ENCODE measurements around the gene SYT1. TPM values are rescaled to one million over a fixed set of nuclear protein-coding genes. Genes with fewer than 3 reads are reported as not detected.

SYT1 gene
- polyA plus RNA-seq, 10 donors = 1.2 to 2.6 (median 1.7) TPM

DNA sequence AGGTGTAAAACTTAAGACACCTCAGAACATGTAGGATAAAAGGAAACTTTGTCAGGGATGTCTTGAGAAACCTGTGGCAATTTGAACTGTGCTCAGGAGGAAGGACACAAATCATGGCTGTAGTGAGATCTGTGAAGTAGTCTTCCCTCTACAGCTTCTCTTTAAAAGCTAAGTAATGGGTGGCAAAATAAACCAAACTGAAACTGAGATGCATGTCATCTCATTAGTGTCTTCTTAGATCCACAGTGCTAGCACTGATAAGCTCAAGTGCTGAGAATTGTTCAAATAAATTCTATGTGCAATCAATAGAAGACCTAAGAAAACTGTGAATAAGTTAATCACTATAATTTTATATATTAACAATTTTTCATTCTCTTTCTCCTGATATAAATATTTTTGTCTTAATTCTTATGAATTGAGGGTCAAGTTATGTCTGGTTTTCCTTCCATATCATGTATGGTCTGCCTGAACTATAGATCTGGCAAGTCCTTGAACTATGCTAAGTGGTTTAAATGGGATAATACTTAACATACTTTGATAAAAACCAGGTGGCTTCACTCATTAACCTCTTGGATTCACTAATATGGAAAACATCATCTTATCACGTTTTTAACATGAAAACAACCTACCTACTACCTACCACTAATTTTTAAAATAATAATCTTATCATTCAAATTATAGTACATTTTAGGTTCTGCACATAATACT is 27.2 kb downstream of the SYT1 start:
- no peak for DNase-seq

DNA sequence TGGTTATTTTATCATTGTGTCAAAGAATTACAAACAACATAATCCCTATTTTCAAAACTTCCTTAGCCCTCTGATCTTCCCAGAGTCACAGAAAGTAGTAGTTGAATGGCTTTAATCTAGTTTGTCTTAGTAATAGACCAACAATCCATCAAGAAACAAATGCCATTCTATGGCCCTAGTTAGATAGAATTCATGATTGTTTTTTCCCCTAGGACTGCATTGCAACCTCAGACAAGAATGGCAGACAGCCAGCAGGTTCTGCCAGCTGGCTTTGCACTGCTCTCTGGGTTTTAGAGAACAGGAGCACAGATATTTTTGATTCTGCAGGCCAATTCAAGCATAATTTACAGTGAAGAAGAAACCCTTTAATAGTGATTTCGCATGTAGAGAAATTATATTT is 33.8 kb downstream of the SYT1 start:
- DNase-seq = peak; percentile 27 to 50 (median 39)

DNA sequence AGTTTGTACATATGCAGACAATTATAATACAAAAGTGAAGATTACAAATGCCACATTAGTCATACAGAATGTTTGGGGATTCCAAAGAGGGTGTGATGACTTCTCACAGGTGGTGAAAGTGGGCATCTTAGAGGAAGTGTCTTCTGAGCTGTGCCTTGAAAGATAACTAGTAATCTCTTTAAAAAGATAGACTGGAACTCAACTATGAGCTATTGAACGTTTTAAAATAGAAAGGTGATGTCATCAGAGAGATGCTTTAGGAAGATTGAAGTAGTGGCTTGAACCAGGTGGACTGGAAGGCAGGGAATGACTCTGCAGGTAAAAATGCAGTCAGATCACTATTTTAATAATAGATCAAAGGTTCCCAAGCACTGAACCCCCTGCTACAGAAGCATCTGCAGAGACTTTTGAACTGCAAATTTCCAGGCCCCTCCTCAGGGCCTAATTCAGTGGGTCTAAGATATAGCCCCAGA is 50.3 kb downstream of the SYT1 start:
- DNase-seq = no peak

DNA sequence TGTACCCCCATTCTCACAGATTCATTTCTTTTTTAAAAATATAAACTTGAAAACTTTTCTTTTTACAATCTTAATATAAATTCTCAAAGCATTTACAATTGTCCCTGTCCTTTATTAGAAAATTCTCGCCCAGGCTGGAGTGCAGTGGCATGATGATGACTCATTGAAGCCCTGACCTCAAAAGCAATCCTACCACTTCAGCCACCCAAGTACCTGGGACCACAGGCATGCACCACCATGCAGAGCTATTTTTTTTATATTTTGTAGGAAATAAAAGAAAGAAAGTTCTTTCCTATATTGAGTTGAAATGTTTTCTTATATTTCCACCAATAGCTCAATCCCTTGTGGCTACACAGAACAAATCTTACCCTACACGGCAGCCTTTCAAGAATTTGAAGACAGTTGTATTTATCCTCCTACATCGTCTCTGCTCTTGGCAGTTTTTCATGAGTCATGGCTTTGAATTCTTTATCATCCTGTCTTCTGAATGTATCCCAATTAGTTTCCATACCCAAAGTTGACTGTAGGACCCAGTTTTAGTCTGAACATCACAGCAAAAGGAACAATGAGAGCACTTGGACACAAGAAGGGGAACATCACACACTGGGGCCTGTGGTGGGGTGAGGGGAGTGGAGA is 52.4 kb downstream of the SYT1 start:
- no peak for DNase-seq

DNA sequence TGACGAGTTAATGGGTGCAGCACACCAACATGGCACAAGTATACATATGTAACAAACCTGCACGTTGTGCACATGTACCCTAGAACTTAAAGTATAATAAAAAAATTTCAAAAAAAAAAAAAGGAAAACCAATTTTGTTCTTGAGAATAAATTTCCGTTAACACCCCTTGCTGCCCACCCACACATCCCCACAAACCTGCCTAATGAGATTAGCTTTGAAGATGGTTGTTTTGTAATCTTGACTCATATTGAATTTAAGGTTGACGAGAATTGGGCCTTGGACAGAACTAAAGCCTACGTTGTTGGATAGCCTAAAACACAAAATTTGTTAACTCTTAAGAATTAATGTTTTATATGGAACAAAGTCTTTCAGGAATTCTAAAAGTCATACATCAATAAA is 52.9 kb downstream of the SYT1 start:
- no peak for DNase-seq

DNA sequence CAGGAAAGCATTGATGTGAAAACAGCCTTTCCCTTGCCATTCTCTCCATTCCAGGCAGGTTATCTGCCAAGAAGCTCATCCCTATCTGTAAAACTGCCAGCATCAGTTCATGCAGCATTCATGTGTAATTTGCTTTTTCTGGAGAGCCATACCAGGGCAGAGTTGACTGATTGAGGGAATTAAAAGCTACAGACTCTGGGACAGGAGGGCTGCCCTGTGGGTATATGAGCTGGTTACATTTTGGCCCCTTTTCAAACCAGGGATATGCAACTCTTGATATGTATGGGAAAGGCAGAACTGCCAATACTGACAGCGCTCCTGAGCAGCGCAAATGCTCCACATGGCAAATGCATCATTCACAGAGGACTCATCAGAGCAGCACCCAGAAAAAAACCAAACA is 53.7 kb downstream of the SYT1 start:
- peak in 2 of 3 donors; percentile 22 to 36 for DNase-seq

DNA sequence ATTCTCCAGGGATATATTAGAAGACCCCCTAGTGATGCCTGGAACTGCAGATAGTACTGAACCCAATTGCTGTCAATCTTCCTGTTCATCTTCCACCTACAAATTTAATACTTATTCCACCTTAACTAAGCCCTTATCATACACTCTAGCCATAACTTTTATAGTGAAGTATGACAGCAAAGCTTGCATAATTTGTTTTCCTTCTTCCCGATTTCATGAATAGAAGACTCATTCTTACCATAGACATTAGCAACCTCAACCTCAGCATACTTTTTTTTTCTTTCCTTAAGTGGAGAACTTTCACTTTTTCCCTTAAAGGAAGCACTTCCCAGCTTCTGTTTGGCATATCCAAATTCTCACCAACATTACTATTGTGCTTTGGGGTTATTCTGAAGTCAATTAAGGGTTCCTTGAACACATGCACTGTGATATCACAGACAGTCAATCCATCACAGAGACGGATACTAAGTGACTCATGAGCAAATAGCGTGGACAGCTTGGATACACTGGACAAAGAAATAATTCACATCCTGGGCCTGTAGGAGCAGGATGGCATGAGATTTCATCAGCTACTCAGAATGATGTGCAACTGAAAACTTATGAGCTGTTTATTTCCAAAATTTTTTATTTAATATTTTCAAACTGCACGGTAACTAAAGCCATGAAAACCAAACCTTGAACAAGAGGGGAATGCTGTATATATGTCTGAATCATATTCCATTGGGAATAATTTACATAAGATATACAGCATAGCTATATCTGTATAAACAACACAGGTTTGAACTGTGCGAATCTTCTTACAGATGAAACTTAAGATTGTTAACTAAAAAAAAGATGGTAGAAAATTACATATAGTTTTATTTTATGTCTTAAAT is 63.9 kb downstream of the SYT1 start:
- peak in 1 of 3 donors; percentile 48 for DNase-seq

DNA sequence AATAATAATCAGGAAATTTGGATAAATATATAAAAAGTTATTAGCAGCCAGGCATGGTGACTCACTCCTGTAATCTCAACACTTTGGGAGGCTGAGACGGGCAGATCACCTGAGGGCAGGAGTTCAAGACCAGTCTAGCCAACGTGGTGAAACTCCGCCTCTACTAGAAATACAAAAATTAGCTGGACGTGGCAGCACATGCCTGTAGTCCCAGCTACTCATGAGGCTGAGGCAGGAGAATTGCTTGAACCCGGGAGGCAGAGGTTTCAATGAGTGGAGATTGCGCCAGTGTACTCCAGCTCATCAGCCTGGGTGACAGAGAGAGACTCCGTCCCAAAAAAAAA is 64.5 kb downstream of the SYT1 start:
- DNase-seq = no peak

DNA sequence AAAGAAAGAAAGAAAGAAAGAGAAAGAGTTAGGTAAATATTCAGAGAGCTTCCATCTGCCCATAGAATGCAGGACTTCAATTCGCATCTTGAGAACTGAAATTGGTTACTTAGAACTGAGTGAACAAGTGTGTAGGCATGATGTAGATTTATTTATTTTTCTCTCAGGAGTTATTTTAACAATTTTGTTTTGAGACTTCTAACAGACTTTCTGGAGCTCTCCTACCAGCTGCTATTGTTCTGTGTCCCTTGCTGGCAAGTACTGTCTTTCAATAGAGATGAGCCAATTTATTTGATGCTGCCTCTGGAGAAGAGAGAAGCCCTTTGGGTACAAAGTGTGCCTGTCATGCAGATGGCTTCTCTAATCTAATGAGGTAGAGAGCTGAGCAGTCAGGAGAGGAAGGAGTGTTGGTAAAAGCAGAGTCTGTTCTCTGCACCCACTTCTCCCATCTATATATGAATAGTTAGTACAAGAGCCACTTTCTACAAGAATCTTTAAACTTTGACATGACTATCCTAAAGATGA is 67.0 kb downstream of the SYT1 start:
- DNase-seq = no peak

DNA sequence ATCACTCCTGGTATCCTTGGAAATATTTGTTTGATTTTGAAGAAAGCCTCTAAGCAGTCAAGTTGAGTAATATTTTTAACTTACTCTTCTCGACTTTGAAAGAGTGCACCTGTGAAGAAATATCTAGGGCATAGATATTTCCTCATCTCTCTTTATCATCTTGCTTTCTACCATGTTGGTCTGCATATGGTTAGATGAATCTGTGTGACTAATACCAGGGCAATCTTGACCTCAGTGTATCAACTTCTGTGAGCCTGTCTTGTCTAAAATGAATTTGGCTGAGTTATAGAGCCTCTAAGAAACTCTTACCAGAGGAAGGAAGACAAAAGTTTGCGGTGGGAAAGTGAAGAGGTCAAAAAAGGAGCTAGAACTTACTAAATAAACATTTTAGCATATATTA is 68.4 kb downstream of the SYT1 start:
- no peak for DNase-seq

DNA sequence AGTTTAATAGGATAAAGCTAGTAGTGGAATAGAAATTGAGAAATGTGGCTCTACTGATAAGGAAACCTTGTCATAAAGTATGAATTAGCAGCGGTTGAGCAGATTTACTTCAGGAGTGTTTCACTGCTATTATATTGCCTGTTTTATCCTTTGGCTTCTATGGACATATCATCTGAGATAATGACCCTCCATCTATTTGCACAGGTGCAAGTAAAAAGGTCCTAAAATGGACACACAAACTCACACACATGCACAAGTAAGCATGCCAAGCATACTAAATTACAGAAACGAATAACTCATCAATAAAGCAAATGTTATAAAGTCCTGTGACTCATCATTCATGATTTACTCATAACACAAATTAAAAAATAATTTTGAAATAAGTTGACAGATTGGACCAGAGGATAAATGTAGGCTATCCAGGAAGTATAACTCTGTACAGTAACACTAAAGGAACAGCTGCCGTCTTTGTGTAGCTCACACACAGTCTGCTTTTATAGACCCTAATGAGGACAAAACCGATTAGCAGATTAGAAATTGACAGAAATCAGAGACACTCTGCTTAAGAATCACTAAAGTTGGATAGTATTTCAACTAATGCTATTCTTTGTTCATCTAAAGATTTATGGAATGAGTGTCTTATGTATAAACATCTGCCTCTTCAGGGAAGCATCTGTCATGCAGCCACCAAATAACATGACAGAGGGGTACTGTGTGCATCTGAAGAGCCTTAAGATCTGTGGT is 73.9 kb downstream of the SYT1 start:
- no peak for DNase-seq

DNA sequence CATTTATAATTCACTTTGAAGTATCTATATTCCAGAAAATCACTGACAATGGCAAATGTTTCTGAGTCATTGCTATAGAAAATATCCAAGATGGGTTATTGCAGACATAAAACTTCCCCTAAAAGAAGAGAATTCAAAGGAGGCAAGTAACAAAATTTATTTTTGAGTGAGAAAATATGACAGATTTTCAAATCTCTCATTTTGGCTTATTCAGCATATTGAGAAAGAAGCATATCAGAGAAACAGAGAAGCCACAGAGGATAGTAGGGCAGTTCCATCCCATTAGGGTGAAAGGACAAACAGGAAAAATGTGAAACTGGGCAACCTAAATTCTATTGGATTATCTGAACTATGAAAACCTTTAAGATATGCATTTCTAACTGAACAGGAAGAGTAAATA is 85.0 kb downstream of the SYT1 start:
- no peak for DNase-seq

DNA sequence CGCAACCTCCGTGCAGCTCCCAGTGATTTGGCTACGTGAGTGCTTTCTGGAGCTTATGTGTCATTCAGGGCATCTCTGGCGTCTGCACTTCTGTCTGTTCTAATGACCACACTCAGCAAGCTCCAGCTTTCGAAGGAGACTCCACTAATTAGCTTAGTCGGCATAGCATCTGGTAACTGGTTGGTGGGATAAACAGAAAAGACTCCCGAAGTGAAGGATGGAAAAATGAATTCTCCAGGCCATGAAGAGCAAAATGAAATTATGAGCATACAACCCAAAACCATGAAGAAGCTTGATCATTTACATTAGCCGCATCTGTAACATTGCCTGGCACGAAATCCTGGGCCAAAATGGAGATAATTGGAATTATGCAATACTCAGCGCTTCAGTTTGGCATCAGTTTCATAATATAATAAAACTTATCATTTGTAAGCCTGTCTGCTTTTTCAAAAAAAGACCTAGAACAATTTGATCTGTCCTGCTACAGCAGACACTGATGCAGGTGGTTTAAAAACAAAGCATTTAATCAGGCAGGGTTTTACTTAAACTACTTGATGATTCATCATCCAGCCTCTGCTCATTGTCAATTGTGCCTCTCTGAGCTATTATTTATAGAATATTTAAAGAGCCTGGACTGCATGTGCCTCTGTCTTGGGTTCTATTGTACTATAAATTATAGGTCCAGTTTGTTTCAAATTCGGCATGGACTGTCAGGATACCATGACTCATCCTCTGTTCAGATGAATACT is 87.4 kb downstream of the SYT1 start:
- no peak for DNase-seq

DNA sequence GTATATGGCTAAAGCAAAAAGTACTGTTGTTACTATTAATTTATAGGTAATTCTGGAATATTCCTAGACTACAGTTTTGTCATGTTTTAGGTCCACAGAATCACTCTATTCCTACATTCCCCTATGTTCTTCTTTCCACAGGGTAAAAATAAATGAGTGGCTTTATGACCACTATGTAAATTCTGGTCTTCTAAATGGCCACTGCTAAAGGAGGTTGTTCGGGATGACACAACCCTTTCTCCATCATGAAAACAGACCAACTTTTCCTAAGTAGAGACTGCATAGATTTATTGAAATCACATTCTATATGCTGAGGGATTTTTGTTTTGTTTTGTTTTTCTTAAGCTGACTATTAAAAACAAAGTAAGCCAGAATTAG is 88.0 kb downstream of the SYT1 start:
- DNase-seq = no peak

DNA sequence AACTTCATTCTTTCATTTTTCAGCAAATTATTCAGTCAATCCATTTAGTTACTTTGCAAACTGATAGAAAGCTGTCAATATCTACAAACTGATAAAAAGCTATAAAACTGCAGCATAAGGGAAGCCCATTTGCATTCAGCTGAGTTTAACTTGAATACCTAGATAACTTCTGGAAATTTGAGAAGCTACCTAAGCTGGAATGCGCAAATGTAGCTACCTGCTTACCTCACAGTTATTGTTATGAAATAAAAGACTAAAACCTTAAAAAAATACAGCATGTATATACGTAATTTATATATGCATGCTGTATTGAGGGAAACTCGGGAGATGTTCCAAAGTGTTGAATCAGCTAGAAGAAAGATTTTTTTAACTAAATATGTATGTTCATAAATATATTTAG is 94.4 kb downstream of the SYT1 start:
- no peak for DNase-seq

DNA sequence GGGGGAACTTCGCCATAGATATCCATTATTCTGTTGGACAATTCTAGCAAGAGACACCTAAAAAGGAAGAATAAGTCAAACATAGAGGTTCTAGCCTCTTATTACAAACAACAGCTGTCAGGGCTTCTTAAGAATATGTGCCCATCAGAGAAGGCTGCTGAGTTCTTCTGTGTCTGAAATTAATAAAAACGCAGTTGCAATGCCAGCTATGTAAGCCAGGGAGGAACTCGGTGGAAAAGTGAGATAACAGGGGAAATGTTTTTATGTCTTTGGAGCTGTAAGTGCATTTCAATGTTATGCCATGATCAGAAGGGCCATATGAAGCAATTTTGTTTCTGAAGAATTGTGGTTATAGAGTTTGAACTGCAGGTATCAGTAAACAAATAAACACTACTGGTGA is 95.0 kb downstream of the SYT1 start:
- DNase-seq = no peak

DNA sequence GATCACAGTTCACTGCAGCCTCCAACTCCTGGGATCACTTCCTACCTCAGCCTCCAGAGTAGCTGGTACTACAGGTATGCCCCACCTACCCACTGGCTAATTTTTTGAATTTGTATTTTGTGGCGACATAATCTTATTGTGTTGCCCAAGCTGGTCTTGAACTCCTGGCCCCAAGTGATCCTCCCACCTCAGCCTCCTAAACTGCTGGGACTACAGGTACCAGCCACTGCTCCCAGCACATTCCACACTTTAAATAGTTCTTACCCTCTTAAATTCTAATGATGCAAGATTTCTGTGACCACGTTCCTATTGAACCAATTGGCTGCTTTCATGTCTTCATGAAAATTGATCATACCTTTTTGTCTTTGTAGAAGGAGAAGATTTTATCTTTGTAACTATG is 96.6 kb downstream of the SYT1 start:
- DNase-seq = no peak

DNA sequence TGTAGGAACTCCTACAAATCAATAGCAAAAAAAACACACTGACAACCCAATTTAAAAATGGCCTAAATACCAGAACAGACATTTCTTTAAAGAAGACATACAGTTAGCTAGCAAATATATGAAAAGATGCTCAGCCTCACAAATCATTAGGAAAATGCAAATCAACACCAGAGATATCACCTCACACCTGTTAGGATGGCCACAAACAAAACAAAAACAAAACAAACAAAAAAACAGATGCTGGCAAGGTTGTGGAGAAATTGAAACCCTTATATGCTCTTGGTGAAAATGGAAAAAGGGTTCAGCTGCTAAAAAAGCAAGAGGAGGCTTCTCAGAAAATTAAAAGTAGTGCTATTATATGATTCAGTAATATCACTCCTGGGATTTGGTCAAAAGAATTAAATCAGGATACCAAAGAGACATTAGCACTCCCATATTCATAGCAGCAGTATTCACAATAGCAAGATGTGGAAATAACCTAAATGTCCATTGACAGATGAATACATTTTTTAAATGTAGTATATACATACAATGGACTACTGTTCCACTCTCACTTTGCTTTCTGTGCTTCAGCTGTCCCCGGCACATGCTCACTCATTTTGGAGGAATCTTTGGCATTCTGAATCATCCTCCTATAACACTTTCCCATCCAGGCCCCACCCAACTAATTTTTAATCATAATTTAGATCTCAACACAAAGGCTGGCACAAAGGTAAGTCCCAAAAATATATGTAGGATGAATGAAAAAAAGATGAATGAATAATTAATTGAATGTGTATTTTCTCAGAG is 99.1 kb downstream of the SYT1 start:
- peak in 2 of 3 donors; percentile 4 to 7 for DNase-seq

DNA sequence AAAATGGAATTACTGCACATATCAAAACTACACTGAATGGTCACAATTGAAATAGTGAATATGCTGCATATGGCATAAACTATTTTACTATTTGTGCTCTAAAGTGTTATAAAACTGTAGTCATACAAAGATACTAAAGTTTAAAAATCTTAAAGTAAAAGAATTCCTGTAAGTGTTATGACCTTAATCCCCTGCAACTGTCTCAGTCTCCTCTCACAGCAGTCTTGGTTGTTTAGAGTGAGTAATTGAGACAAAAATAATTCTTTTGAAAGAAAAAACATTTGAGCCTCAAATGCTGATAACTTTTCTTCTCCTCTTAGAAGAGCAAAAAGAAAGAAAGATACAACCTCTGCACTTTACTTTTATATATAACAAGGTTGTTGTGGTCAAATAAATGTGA is 99.9 kb downstream of the SYT1 start:
- no peak for DNase-seq

DNA sequence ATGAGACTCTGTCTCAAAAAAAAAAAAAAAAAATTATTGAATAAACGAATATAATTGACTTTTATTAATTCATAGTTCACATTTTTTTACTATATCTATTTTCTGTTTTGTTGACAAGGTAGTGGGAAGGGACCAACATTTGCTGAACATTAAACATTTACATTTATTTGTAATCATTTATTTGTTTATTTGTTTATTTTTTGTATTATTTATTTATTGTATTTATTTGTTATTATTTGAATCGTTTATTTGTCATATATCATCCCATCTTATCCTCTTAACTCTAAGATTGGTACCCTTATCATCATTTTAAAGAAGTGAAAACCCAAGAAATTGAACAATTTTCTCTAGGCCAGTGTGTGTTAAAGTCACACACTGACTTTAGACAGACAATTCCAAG is 101.5 kb downstream of the SYT1 start:
- no peak for DNase-seq
